ENCODE data around the gene ATG13. TPM values are rescaled to one million over a fixed set of nuclear protein-coding genes. Genes with fewer than 3 reads are reported as not detected.
A peak's percentile ranks its signal among the peaks of the same experiment; 100 is the strongest.

The ATG13 gene
- total RNA-seq, 2 experiments from 2014 or later: 95.7 to 102 TPM

DNA sequence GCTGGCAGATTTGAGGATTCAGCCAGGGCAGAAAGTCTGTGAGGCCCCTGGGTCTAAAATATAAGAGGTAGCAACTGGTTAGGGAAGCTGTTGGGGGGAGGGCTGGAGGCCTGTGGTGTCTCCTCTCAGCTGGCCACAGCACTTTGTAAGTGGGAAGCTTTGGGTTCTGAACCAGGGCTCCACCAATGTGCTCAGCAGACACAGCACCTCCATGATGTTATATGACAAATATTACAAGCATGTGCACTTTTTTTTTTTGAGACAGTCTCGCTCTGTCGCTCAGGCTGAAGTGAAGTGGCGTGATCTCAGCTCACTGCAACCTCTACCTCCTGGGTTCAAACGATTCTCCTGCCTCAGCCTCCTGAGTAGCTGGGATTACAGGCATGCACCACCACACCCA is 75.1 kb downstream of the ATG13 start:
- intact Hi-C loops (cut with DNase I, micrococcal nuclease): loop anchor here in 1 of 2 experiments (10.0 kb wide), 1 partner anchor 578 kb away; no protein-coding TSS in a partner anchor
- peaks cover 16% of the 10 kb centered on the region for H3K4me1 Mint-ChIP-seq (ENCODE audit: low read depth)
- H3K4me3 Mint-ChIP-seq: no peak overlapping the region
- Histone ChIP-seq H3K4me1 (ENCODE audit: insufficient read depth, low read length) (peaks cover 39% of the 10 kb centered on the region), H3K27ac (ENCODE audit: low read depth in 1 of 2, low read length in 2 of 2) (no peak overlapping the region), H3K9me3 (ENCODE audit: control insufficient read depth in 1 of 2, insufficient read depth in 1 of 2, low read length in 2 of 2) (no peaks in the 10 kb centered on the region), H3K36me3 (ENCODE audit: insufficient read depth, low read length) (peaks cover 78% of the 10 kb centered on the region), H3K27me3 (ENCODE audit: control insufficient read depth in 1 of 2, insufficient read depth in 2 of 2, low read length in 2 of 2) (no peaks in the 10 kb centered on the region), H3K4me3 (ENCODE audit: low read length) (no peak overlapping the region)
- ATAC-seq (ENCODE audit: poor library complexity): no peak
- DNase-seq: no peak
- H3K27me3 Mint-ChIP-seq: no peaks in the 10 kb centered on the region
- H3K27ac Mint-ChIP-seq: no peak overlapping the region
- no peaks in the 10 kb centered on the region for H3K9me3 Mint-ChIP-seq
- CTCF ChIA-PET: no interaction called here
- peaks cover 70% of the 10 kb centered on the region for H3K36me3 Mint-ChIP-seq (ENCODE audit: low read depth)
- no peak for TF ChIP-seq CTCF (IDR thresholded peaks at IDR 0.05)
- POLR2A ChIA-PET: interaction anchor here (1.5 to 10.9 kb wide), 2 partner anchors 9 to 19 kb away, joined by 5 to 146 read pairs; partner anchors contain the start of gene ZNF408

- ChIA-PET POLR2A (interaction anchor here (0.9 to 10.9 kb wide), 2 partner anchors 10 to 21 kb away, joined by 3 to 146 read pairs; no protein-coding TSS in a partner anchor), CTCF (interaction anchor here (0.6 kb wide), 1 partner anchor 756 kb away, joined by 3 read pairs; the partner anchor contains the start of gene RAPSN)
- H3K4me1 Mint-ChIP-seq (ENCODE audit: low read depth): peaks cover 20% of the 10 kb centered on the region
- TF ChIP-seq CTCF (IDR thresholded peaks at IDR 0.05): no peak
- H3K9me3 Mint-ChIP-seq: no peaks in the 10 kb centered on the region
- no peaks in the 10 kb centered on the region for H3K27me3 Mint-ChIP-seq
- no peak overlapping the region for H3K4me3 Mint-ChIP-seq
- Histone ChIP-seq H3K9me3 (ENCODE audit: control insufficient read depth in 1 of 2, insufficient read depth in 1 of 2, low read length in 2 of 2) (no peaks in the 10 kb centered on the region), H3K4me1 (ENCODE audit: insufficient read depth, low read length) (peaks cover 44% of the 10 kb centered on the region), H3K27ac (ENCODE audit: low read depth in 1 of 2, low read length in 2 of 2) (no peak overlapping the region), H3K4me3 (ENCODE audit: low read length) (no peak overlapping the region), H3K36me3 (ENCODE audit: insufficient read depth, low read length) (peaks cover 66% of the 10 kb centered on the region), H3K27me3 (ENCODE audit: control insufficient read depth in 1 of 2, insufficient read depth in 2 of 2, low read length in 2 of 2) (no peaks in the 10 kb centered on the region)
- H3K27ac Mint-ChIP-seq: no peak overlapping the region
- no peak for ATAC-seq (ENCODE audit: poor library complexity)
- peaks cover 66% of the 10 kb centered on the region for H3K36me3 Mint-ChIP-seq (ENCODE audit: low read depth)
- no peak for DNase-seq
- intact Hi-C loops (cut with DNase I, micrococcal nuclease): loop anchor here in 1 of 2 experiments (10.0 kb wide), 1 partner anchor 579 kb away; no protein-coding TSS in a partner anchor
Observed at GRCh38 chr11:46693597-46694012, 76.3 kb downstream of the ATG13 start.

DNA sequence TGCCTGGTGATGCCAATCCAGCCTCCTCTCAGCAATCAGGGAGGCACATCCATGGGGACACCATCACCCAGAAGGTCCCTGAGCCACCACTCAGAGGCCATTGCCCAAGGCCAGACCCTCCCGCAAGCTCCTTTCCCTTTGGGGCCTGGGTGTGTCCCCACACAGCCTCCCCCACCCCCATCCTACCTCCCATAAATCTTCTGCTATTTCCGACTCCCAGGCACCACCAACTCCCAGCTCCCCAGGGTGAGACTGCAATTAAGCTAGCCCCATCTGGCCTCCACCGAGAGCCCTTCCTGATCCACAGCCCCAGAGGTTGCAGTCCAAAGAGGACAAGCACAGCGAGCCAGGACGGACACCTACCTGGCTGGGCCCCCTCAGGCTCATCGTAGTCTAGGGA is 76.7 kb downstream of the ATG13 start:
- ChIA-PET CTCF (no interaction called here), POLR2A (interaction anchor here (0.9 to 10.9 kb wide), 2 partner anchors 10 to 21 kb away, joined by 3 to 146 read pairs; no protein-coding TSS in a partner anchor)
- Mint-ChIP-seq H3K9me3 (no peaks in the 10 kb centered on the region), H3K27me3 (no peaks in the 10 kb centered on the region), H3K4me3 (no peak overlapping the region), H3K36me3 (ENCODE audit: low read depth) (peaks cover 67% of the 10 kb centered on the region), H3K27ac (peak overlapping the region; percentile 14), H3K4me1 (ENCODE audit: low read depth) (peaks cover 24% of the 10 kb centered on the region)
- Histone ChIP-seq H3K4me1 (ENCODE audit: insufficient read depth, low read length) (peaks cover 48% of the 10 kb centered on the region), H3K36me3 (ENCODE audit: insufficient read depth, low read length) (peaks cover 64% of the 10 kb centered on the region), H3K27me3 (ENCODE audit: control insufficient read depth in 1 of 2, insufficient read depth in 2 of 2, low read length in 2 of 2) (no peaks in the 10 kb centered on the region), H3K9me3 (ENCODE audit: control insufficient read depth in 1 of 2, insufficient read depth in 1 of 2, low read length in 2 of 2) (no peaks in the 10 kb centered on the region), H3K27ac (ENCODE audit: low read depth in 1 of 2, low read length in 2 of 2) (no peak overlapping the region), H3K4me3 (ENCODE audit: low read length) (no peak overlapping the region)
- no peak for DNase-seq
- ATAC-seq (ENCODE audit: poor library complexity): no peak
- intact Hi-C loops (cut with DNase I, micrococcal nuclease): loop anchor here in 1 of 2 experiments (10.0 kb wide), 1 partner anchor 579 kb away; no protein-coding TSS in a partner anchor
- no peak for TF ChIP-seq CTCF (IDR thresholded peaks at IDR 0.05)

Measured in CD4-positive, alpha-beta T cell (primary cell).